HepG2 (cell line): ENCODE results near the gene GJC1. TPM values are rescaled to one million over a fixed set of nuclear protein-coding genes. Genes with fewer than 3 reads are reported as not detected.
A peak's percentile ranks its signal among the peaks of the same experiment; 100 is the strongest.

ENCODE experiments used
- ARHGAP35 ChIP-seq: sonication (generic); formaldehyde crosslinking; IDR thresholded peaks from 2 replicates; pipeline ENCODE4 v1.9.0; 2022; ENCODE audit warnings: mild to moderate bottlenecking, inconsistent platforms, moderate library complexity, missing genetic modification reagents, borderline replicate concordance
- ARNT ChIP-seq: fragments of 450-650 bp; IDR thresholded peaks from 2 replicates; pipeline ENCODE4 v1.6.1; 2017
- ATF7-NPFF ChIP-seq: sonication (generic); formaldehyde crosslinking; IDR thresholded peaks from 2 replicates; pipeline ENCODE4 v1.8.1; 2023; ENCODE audit warnings: mild to moderate bottlenecking, low read depth, missing genetic modification reagents, moderate library complexity
- CBX2 ChIP-seq, 2 experiments: fragments of 200-600 bp in 1 of 2; sonication (generic); formaldehyde crosslinking in 1 of 2; IDR thresholded peaks; 2 replicates each; pipeline versions ENCODE4 v1.7.0 to v1.8.1; 2018 to 2022; ENCODE audit warnings: low read depth in 2 of 2, low read length in 1 of 2, mild to moderate bottlenecking in 1 of 2, missing genetic modification reagents in 1 of 2
- DNMT3B ChIP-seq: conservative IDR thresholded peaks from 2 replicates; pipeline ENCODE4 v1.6.1; 2016; ENCODE audit warnings: missing biosample characterization, control low read depth
- FOXK2 ChIP-seq: fragments of 450-650 bp; IDR thresholded peaks from 2 replicates; pipeline ENCODE4 v1.6.1; 2016
- FOXM1 ChIP-seq: sonication (generic); formaldehyde crosslinking; IDR thresholded peaks from 2 replicates; pipeline ENCODE4 v1.5.0; 2020; ENCODE audit warnings: missing genetic modification reagents
- GZF1 ChIP-seq: sonication (generic); formaldehyde crosslinking; IDR thresholded peaks from 2 replicates; pipeline ENCODE4 v1.5.1; 2020; ENCODE audit warnings: mild to moderate bottlenecking, missing genetic modification reagents
- MYC ChIP-seq: sonication (generic); formaldehyde crosslinking; IDR thresholded peaks from 2 replicates; pipeline ENCODE4 v1.9.0; 2021; ENCODE audit warnings: missing genetic modification reagents, borderline replicate concordance
- NFYB ChIP-seq: sonication (generic); formaldehyde crosslinking; IDR thresholded peaks from 2 replicates; pipeline ENCODE4 v1.4.0; 2020; ENCODE audit warnings: missing genetic modification reagents
- PHB2 ChIP-seq: fragments of 450-650 bp; IDR thresholded peaks from 2 replicates; pipeline ENCODE4 v1.6.1; 2018; ENCODE audit not compliant: partially characterized antibody
- REPIN1 ChIP-seq: sonication (generic); formaldehyde crosslinking; IDR thresholded peaks from 2 replicates; pipeline ENCODE4 v1.8.0; 2022; ENCODE audit warnings: missing genetic modification reagents, low read depth, mild to moderate bottlenecking, borderline replicate concordance
- SSRP1 ChIP-seq: IDR thresholded peaks from 2 replicates; pipeline ENCODE4 v1.6.1; 2016; ENCODE audit warnings: control low read depth
- TEAD2 ChIP-seq: sonication (generic); formaldehyde crosslinking; IDR thresholded peaks from 2 replicates; pipeline ENCODE4 v1.9.0; 2021; ENCODE audit warnings: missing genetic modification reagents
- TOPORS ChIP-seq: sonication (generic); formaldehyde crosslinking; IDR thresholded peaks from 2 replicates; pipeline ENCODE4 v1.8.0; 2023; ENCODE audit warnings: mild to moderate bottlenecking, missing genetic modification reagents
- ZNF441 ChIP-seq: sonication (generic); formaldehyde crosslinking; IDR thresholded peaks from 2 replicates; pipeline ENCODE4 v1.7.0; 2021; ENCODE audit warnings: missing genetic modification reagents, borderline replicate concordance
- ZNF501 ChIP-seq: sonication (generic); formaldehyde crosslinking; IDR thresholded peaks from 2 replicates; pipeline ENCODE4 v1.5.1; 2020; ENCODE audit warnings: mild to moderate bottlenecking, moderate library complexity, missing genetic modification reagents
- ZNF605 ChIP-seq: sonication (generic); formaldehyde crosslinking; IDR thresholded peaks from 2 replicates; pipeline ENCODE4 v1.8.0; 2022; ENCODE audit warnings: mild to moderate bottlenecking, missing genetic modification reagents
- ZSCAN12 ChIP-seq: sonication (generic); formaldehyde crosslinking; IDR thresholded peaks from 2 replicates; pipeline ENCODE4 v1.9.0; 2021; ENCODE audit warnings: mild to moderate bottlenecking, missing genetic modification reagents
- polyA plus RNA-seq, 8 experiments: library from polyadenylated mRNA; depleted of rRNA in 3 of 8; stranded (reverse) in 7 of 8; unstranded in 1 of 8; fragments of >200 nt; fragmentation: Illumina TruSeq in 4 of 8; extraction: Trizol in 4 of 8; gene quantifications; 2 replicates each; pipeline versions ENCODE4 v1.2.1 to v1.2.3, GENCODE V29; 2011 to 2016; ENCODE audit warnings: low read depth in 4 of 8, missing spikeins in 1 of 8, mixed read lengths in 1 of 8; ENCODE audit not compliant: insufficient read depth in 1 of 8
- total RNA-seq, 5 experiments: library from RNA; depleted of rRNA; stranded (reverse); fragments of >200 nt; fragmentation: Illumina TruSeq; extraction: Trizol; gene quantifications; 2 replicates each; pipeline ENCODE4 v1.2.3, GENCODE V29; 2016; ENCODE audit warnings: low read depth in 1 of 5
- TF ChIP-seq, protein P1 (sequence below): sonication (generic); formaldehyde crosslinking; IDR thresholded peaks from 2 replicates; pipeline ENCODE4 v1.5.0; 2020; ENCODE audit warnings: missing genetic modification reagents, mild to moderate bottlenecking, borderline replicate concordance
- TF ChIP-seq, protein P2 (sequence below): IDR thresholded peaks from 2 replicates; pipeline ENCODE4 v1.6.1; 2016; ENCODE audit warnings: low read depth, borderline replicate concordance
- TF ChIP-seq, protein P3 (sequence below): sonication (generic); formaldehyde crosslinking; IDR thresholded peaks from 2 replicates; pipeline ENCODE4; 2020; ENCODE audit warnings: missing genetic modification reagents, mild to moderate bottlenecking, borderline replicate concordance
- TF ChIP-seq, protein P4 (sequence below): IDR thresholded peaks from 2 replicates; pipeline ENCODE4 v1.6.1; 2018; ENCODE audit warnings: missing genetic modification reagents, mild to moderate bottlenecking, missing compliant biosample characterization
- TF ChIP-seq, protein P5 (sequence below): sonication (generic); formaldehyde crosslinking; IDR thresholded peaks from 2 replicates; pipeline ENCODE4 v1.8.0; 2022; ENCODE audit warnings: mild to moderate bottlenecking, missing genetic modification reagents; ENCODE audit not compliant: insufficient replicate concordance

GJC1 gene
- total and polyA plus RNA-seq, 2 of the 13 experiments (the other 11 are each of a cell fraction or from before 2014, with no cell fraction given): 1.7 TPM

DNA sequence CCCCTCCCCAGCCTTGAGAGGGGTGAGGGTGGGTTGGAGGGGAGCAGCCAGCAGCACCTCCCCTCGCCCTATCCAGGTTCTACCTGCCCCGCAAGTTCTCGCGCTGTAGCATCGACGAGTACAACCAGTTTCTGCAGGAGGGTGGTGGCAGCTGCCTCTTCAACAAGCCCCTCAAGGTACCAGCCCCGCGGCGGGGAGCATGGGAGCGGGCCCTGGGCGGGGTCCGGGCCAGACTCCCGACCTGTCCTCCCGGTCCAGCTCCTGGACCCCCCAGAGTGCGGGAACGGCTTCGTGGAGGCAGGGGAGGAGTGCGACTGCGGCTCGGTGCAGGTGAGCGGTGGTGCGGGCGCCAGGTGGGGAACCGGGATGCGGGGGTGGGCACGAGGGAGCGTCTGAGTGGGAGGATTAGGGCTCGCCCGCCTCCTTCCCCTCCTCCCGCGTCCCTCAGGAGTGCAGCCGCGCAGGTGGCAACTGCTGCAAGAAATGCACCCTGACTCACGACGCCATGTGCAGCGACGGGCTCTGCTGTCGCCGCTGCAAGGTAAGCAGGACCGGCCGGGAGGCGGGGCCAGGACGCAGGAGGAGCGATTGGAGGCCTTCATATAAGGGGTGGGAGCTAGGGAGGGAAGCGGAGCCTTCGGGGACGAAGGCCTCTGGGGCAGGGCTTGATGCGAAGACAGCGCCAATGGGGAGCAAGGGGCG lies 54.8 kb downstream of the GJC1 start (continued):
- TF ChIP-seq ARNT (no peak), TEAD2 (CRISPR knock-in tag) (peak; percentile 87; the same call in 1 of the 2 replicates), GZF1 (CRISPR knock-in tag) (no peak), SSRP1 (CRISPR knock-in tag) (no peak), FOXM1 (CRISPR knock-in tag) (peak; percentile 85; the same call in 1 of the 2 replicates), ZSCAN12 (CRISPR knock-in tag) (no peak), FOXK2 (no peak), REPIN1 (CRISPR knock-in tag) (peak; percentile 40; the same call in 1 of the 2 replicates), ATF7-NPFF (CRISPR knock-in tag) (0 out of 2 replicates have a peak, but pooled peaks have one; percentile 54), PHB2 (no peak), TOPORS (peak; percentile 74), ARHGAP35 (CRISPR knock-in tag) (no peak), CBX2 (IDR thresholded peaks at IDR 0.05; ENCODE audit: low read depth, low read length) (no peak), CBX2 (CRISPR knock-in tag; IDR thresholded peaks at IDR 0.05; ENCODE audit: low read depth) (0 out of 2 replicates have a peak, but pooled peaks have one; percentile 18), NFYB (CRISPR knock-in tag) (peak; percentile 77), MYC (CRISPR knock-in tag) (peak; percentile 80; the same call in 1 of the 2 replicates), ZNF501 (CRISPR knock-in tag) (no peak), ZNF441 (no peak), ZNF605 (CRISPR knock-in tag) (peak; percentile 61), DNMT3B (CRISPR knock-in tag) (no peak)
- TF ChIP-seq, protein P1, sequence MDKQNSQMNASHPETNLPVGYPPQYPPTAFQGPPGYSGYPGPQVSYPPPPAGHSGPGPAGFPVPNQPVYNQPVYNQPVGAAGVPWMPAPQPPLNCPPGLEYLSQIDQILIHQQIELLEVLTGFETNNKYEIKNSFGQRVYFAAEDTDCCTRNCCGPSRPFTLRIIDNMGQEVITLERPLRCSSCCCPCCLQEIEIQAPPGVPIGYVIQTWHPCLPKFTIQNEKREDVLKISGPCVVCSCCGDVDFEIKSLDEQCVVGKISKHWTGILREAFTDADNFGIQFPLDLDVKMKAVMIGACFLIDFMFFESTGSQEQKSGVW (CRISPR knock-in tag): no peak
- TF ChIP-seq, protein P2, sequence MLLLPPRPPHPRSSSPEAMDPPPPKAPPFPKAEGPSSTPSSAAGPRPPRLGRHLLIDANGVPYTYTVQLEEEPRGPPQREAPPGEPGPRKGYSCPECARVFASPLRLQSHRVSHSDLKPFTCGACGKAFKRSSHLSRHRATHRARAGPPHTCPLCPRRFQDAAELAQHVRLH (CRISPR knock-in tag): no peak
- TF ChIP-seq, protein P3, sequence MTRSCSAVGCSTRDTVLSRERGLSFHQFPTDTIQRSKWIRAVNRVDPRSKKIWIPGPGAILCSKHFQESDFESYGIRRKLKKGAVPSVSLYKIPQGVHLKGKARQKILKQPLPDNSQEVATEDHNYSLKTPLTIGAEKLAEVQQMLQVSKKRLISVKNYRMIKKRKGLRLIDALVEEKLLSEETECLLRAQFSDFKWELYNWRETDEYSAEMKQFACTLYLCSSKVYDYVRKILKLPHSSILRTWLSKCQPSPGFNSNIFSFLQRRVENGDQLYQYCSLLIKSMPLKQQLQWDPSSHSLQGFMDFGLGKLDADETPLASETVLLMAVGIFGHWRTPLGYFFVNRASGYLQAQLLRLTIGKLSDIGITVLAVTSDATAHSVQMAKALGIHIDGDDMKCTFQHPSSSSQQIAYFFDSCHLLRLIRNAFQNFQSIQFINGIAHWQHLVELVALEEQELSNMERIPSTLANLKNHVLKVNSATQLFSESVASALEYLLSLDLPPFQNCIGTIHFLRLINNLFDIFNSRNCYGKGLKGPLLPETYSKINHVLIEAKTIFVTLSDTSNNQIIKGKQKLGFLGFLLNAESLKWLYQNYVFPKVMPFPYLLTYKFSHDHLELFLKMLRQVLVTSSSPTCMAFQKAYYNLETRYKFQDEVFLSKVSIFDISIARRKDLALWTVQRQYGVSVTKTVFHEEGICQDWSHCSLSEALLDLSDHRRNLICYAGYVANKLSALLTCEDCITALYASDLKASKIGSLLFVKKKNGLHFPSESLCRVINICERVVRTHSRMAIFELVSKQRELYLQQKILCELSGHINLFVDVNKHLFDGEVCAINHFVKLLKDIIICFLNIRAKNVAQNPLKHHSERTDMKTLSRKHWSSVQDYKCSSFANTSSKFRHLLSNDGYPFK (CRISPR knock-in tag): no peak; the same call in 1 of the 2 replicates
- TF ChIP-seq, protein P4, sequence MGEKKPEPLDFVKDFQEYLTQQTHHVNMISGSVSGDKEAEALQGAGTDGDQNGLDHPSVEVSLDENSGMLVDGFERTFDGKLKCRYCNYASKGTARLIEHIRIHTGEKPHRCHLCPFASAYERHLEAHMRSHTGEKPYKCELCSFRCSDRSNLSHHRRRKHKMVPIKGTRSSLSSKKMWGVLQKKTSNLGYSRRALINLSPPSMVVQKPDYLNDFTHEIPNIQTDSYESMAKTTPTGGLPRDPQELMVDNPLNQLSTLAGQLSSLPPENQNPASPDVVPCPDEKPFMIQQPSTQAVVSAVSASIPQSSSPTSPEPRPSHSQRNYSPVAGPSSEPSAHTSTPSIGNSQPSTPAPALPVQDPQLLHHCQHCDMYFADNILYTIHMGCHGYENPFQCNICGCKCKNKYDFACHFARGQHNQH: no peak; the same call in 1 of the 2 replicates
- TF ChIP-seq, protein P5, sequence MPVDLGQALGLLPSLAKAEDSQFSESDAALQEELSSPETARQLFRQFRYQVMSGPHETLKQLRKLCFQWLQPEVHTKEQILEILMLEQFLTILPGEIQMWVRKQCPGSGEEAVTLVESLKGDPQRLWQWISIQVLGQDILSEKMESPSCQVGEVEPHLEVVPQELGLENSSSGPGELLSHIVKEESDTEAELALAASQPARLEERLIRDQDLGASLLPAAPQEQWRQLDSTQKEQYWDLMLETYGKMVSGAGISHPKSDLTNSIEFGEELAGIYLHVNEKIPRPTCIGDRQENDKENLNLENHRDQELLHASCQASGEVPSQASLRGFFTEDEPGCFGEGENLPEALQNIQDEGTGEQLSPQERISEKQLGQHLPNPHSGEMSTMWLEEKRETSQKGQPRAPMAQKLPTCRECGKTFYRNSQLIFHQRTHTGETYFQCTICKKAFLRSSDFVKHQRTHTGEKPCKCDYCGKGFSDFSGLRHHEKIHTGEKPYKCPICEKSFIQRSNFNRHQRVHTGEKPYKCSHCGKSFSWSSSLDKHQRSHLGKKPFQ (CRISPR knock-in tag): no peak
